ENCODE measurements around the gene PAF1. TPM values are rescaled to one million over a fixed set of nuclear protein-coding genes. Genes with fewer than 3 reads are reported as not detected.
A peak's percentile ranks its signal among the peaks of the same experiment; 100 is the strongest.

Gene PAF1
- total and polyA plus RNA-seq, 2 of the 13 experiments (the other 11 are each of a cell fraction or from before 2014, with no cell fraction given) = 30.2 to 31.1 TPM

DNA sequence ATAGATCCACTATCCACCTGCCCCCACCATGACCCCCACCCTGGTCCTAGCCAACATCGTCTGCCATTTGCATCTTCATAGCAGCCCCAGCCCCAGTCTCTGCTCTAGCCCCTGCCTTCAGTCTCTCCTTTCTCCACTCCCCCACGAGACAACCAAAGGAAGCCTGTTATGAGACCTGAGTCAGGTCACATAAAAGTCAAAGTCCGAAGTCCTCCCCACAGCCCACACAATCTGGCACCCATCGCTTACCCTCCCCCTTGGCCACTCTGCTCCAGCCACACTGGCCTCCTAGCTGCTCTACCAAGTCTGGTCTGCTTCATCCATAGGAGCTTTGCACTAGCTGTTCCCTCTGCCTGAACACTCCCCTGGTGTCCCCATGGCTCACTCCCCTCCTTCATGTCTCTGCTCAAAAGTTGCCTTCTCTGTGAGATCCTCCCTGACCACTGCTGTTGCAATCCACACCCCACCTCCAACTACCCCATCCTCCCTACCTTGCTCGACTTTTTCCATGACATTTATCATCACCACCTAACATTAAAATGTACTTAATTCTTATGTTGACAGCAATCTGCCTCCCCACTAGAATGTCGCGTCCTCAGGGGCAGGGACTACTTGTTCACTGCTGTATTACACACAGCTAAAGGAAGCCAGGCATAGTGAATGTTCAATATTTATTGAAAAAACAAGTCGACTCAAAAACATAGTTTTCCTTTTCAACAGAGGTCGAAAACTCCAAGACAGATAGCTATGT lies 20.4 kb upstream of the PAF1 start (continued):
- TF ChIP-seq, protein P1, sequence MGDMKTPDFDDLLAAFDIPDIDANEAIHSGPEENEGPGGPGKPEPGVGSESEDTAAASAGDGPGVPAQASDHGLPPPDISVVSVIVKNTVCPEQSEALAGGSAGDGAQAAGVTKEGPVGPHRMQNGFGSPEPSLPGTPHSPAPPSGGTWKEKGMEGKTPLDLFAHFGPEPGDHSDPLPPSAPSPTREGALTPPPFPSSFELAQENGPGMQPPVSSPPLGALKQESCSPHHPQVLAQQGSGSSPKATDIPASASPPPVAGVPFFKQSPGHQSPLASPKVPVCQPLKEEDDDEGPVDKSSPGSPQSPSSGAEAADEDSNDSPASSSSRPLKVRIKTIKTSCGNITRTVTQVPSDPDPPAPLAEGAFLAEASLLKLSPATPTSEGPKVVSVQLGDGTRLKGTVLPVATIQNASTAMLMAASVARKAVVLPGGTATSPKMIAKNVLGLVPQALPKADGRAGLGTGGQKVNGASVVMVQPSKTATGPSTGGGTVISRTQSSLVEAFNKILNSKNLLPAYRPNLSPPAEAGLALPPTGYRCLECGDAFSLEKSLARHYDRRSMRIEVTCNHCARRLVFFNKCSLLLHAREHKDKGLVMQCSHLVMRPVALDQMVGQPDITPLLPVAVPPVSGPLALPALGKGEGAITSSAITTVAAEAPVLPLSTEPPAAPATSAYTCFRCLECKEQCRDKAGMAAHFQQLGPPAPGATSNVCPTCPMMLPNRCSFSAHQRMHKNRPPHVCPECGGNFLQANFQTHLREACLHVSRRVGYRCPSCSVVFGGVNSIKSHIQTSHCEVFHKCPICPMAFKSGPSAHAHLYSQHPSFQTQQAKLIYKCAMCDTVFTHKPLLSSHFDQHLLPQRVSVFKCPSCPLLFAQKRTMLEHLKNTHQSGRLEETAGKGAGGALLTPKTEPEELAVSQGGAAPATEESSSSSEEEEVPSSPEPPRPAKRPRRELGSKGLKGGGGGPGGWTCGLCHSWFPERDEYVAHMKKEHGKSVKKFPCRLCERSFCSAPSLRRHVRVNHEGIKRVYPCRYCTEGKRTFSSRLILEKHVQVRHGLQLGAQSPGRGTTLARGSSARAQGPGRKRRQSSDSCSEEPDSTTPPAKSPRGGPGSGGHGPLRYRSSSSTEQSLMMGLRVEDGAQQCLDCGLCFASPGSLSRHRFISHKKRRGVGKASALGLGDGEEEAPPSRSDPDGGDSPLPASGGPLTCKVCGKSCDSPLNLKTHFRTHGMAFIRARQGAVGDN (CRISPR knock-in tag; IDR thresholded peaks at IDR 0.05) = peak; percentile 58; the same call in 1 of the 2 replicates
- peak; percentile 39; the same call in 1 of the 2 replicates for TF ChIP-seq YEATS4 (CRISPR knock-in tag; IDR thresholded peaks at IDR 0.05; ENCODE audit: borderline replicate concordance)
- TF ChIP-seq MBD4 (IDR thresholded peaks at IDR 0.05; ENCODE audit: borderline replicate concordance, low read length) = no peak
- peak; percentile 86 for TF ChIP-seq MED1 (CRISPR knock-in tag; IDR thresholded peaks at IDR 0.05)
- TF ChIP-seq ZNF740 (CRISPR knock-in tag; IDR thresholded peaks at IDR 0.05) = no peak
- peak; percentile 62 for TF ChIP-seq FOSL2 (CRISPR knock-in tag; IDR thresholded peaks at IDR 0.05)
- no peak for TF ChIP-seq ZNF549 (CRISPR knock-in tag; IDR thresholded peaks at IDR 0.05)
- 0 out of 2 replicates have a peak, but pooled peaks have one; percentile 47 for TF ChIP-seq ZNF839 (CRISPR knock-in tag; IDR thresholded peaks at IDR 0.05; ENCODE audit: borderline replicate concordance)
- peak; percentile 40; the same call in 1 of the 2 replicates for TF ChIP-seq ZBTB7A (CRISPR knock-in tag; IDR thresholded peaks at IDR 0.05)
- TF ChIP-seq ZNF430 (CRISPR knock-in tag; IDR thresholded peaks at IDR 0.05) = peak; percentile 68
- TF ChIP-seq ZBTB21 (CRISPR knock-in tag; IDR thresholded peaks at IDR 0.05) = no peak
- TF ChIP-seq ZNF589 (CRISPR knock-in tag; conservative IDR thresholded peaks at IDR 0.05) = no peak
- peak; percentile 51; the same call in 1 of the 2 replicates for TF ChIP-seq SP5 (CRISPR knock-in tag; IDR thresholded peaks at IDR 0.05; ENCODE audit: borderline replicate concordance, low read depth)
- peak; percentile 61 for TF ChIP-seq GATAD2A (CRISPR knock-in tag; IDR thresholded peaks at IDR 0.05)
- TF ChIP-seq ATF5 (CRISPR knock-in tag; IDR thresholded peaks at IDR 0.05; ENCODE audit: low read depth) = no peak
- no peak; the same call in 1 of the 2 replicates for TF ChIP-seq ZNF230 (CRISPR knock-in tag; IDR thresholded peaks at IDR 0.05)
- TF ChIP-seq STAT5B (CRISPR knock-in tag; IDR thresholded peaks at IDR 0.05) = no peak
- TF ChIP-seq HNF1A (IDR thresholded peaks at IDR 0.05; ENCODE audit: low read depth) = 0 out of 2 replicates have a peak, but pooled peaks have one; percentile 30
- no peak for TF ChIP-seq HNF1A (CRISPR knock-in tag; IDR thresholded peaks at IDR 0.05; ENCODE audit: borderline replicate concordance)
- TF ChIP-seq PAWR (CRISPR knock-in tag; IDR thresholded peaks at IDR 0.05; ENCODE audit: borderline replicate concordance) = no peak
- TF ChIP-seq FOXK1 (CRISPR knock-in tag; IDR thresholded peaks at IDR 0.05; ENCODE audit: borderline replicate concordance, low read depth) = no peak

Data from HepG2 (cell line).